ENCODE data around the gene QRFP.
"Not testable (repeated sequence)": the region's sequence is repeated elsewhere in the genome, so short reads cannot be mapped to it uniquely, and the experiment has no call there.

Gene QRFP

GRCh38 chr9:130869250-130869649 lies 27.4 kb downstream of the QRFP start:
- DNase-seq, result no peak

GRCh38 chr9:130868230-130868629 lies 28.4 kb downstream of the QRFP start:
- DNase-seq, result no peak

- no peak for DNase-seq
Measured at GRCh38 chr9:130867556-130867955, 29.1 kb downstream of the QRFP start.

GRCh38 chr9:130866474-130866965 lies 30.1 kb downstream of the QRFP start:
- peak; percentile 47 for DNase-seq

- no peak for DNase-seq
Measured at GRCh38 chr9:130865921-130866320, 30.7 kb downstream of the QRFP start.

- no peak for DNase-seq
Measured at GRCh38 chr9:130864541-130864940, 32.1 kb downstream of the QRFP start.

GRCh38 chr9:130862747-130863146 lies 33.9 kb downstream of the QRFP start:
- DNase-seq, result no peak

GRCh38 chr9:130862217-130862616 lies 34.4 kb downstream of the QRFP start:
- DNase-seq, result no peak

- no peak for DNase-seq
Measured at GRCh38 chr9:130861372-130862180, 35.0 kb downstream of the QRFP start.

- no peak for DNase-seq
Measured at GRCh38 chr9:130860458-130861316, 35.9 kb downstream of the QRFP start.

- no peak for DNase-seq
Measured at GRCh38 chr9:130858739-130859705, 37.6 kb downstream of the QRFP start.

GRCh38 chr9:130857864-130858738 lies 38.5 kb downstream of the QRFP start:
- DNase-seq, result no peak

- DNase-seq, result no peak
Measured at GRCh38 chr9:130856474-130856873, 40.1 kb downstream of the QRFP start.

- no peak for DNase-seq
Measured at GRCh38 chr9:130854835-130855234, 41.8 kb downstream of the QRFP start.

GRCh38 chr9:130854092-130854491 lies 42.5 kb downstream of the QRFP start:
- DNase-seq, result no peak

- no peak for DNase-seq
Measured at GRCh38 chr9:130852801-130853200, 43.8 kb downstream of the QRFP start.

GRCh38 chr9:130849356-130849755 lies 47.3 kb downstream of the QRFP start:
- DNase-seq, result no peak

GRCh38 chr9:130848514-130848913 lies 48.1 kb downstream of the QRFP start:
- DNase-seq, result not testable (repeated sequence)

GRCh38 chr9:130847306-130848217 lies 49.0 kb downstream of the QRFP start:
- DNase-seq, result peak; percentile 53
